ENCODE measurements around the gene DCDC2B. TPM values are rescaled to one million over a fixed set of nuclear protein-coding genes. Genes with fewer than 3 reads are reported as not detected.

Gene DCDC2B
- total and polyA plus RNA-seq, 2 of the 13 experiments (the other 11 are each of a cell fraction or from before 2014, with no cell fraction given): not detected

DNA sequence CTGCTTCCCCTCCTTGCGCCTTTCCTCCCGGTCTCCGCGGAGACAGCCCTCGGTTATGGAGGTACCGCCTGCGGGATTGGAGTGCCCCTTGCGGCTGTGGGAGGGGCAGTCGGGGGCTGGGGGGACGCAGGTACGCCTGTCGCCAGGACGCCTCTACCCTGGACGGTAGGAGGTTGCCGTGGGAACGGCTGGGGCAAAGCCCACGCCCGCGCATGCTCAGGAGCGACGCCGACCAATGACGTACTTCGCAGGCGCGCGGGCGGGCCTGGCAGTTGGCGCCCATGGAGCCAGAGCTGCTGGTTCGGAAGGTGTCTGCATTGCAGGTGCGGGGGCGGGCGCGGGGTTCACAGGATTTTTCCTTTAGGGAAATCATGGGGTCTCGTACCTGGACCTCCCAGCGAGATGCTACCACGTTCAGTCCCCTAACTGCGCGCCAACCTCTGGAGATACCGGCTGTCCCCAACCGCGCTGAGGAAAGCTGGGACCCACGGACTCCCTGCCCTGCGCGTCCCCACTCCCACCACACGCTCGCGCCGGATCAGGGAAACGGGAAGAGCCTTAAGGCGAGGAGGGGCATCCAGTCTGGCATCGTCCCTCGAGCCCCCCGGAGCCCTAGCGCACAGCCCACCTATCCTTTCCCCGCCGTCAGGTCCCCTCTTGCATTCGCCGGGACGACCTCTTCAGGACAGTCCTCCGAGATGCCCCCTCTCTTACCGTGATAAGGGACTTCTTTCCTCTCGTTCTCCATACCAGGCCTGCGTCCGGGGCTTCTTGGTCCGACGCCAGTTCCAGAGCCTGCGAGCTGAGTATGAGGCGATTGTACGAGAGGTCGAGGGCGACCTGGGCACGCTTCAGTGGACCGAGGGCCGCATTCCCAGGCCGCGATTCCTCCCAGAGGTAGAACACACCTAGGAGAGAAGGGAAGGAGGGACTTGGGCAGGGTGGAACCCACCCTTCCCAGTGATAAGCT is 3.2 kb upstream of the DCDC2B start, which contains the start of gene IQCC (continued):
- TF ChIP-seq TEAD3 (CRISPR knock-in tag; optimal IDR thresholded peaks at IDR 0.05; ENCODE audit: borderline replicate concordance): peak; percentile 53
- TF ChIP-seq PAX8 (CRISPR knock-in tag; IDR thresholded peaks at IDR 0.05; ENCODE audit: borderline replicate concordance): no peak
- TF ChIP-seq, protein P1, sequence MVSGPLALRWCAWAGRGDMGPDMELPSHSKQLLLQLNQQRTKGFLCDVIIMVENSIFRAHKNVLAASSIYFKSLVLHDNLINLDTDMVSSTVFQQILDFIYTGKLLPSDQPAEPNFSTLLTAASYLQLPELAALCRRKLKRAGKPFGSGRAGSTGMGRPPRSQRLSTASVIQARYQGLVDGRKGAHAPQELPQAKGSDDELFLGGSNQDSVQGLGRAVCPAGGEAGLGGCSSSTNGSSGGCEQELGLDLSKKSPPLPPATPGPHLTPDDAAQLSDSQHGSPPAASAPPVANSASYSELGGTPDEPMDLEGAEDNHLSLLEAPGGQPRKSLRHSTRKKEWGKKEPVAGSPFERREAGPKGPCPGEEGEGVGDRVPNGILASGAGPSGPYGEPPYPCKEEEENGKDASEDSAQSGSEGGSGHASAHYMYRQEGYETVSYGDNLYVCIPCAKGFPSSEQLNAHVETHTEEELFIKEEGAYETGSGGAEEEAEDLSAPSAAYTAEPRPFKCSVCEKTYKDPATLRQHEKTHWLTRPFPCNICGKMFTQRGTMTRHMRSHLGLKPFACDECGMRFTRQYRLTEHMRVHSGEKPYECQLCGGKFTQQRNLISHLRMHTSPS (CRISPR knock-in tag; IDR thresholded peaks at IDR 0.05; ENCODE audit: low read depth): no peak
- TF ChIP-seq PLRG1 (conservative IDR thresholded peaks at IDR 0.05): no peak
- peak; percentile 78; the same call in 1 of the 2 replicates for TF ChIP-seq E2F1 (CRISPR knock-in tag; IDR thresholded peaks at IDR 0.05)
- TF ChIP-seq ZNF569 (CRISPR knock-in tag; IDR thresholded peaks at IDR 0.05; ENCODE audit: borderline replicate concordance): no peak
- no peak for TF ChIP-seq SNAPC4 (CRISPR knock-in tag; IDR thresholded peaks at IDR 0.05)
- TF ChIP-seq KDM6A (CRISPR knock-in tag; IDR thresholded peaks at IDR 0.05; ENCODE audit: low read depth): no peak
- TF ChIP-seq ZNF296 (CRISPR knock-in tag; conservative IDR thresholded peaks at IDR 0.05): no peak
- TF ChIP-seq, protein P2, sequence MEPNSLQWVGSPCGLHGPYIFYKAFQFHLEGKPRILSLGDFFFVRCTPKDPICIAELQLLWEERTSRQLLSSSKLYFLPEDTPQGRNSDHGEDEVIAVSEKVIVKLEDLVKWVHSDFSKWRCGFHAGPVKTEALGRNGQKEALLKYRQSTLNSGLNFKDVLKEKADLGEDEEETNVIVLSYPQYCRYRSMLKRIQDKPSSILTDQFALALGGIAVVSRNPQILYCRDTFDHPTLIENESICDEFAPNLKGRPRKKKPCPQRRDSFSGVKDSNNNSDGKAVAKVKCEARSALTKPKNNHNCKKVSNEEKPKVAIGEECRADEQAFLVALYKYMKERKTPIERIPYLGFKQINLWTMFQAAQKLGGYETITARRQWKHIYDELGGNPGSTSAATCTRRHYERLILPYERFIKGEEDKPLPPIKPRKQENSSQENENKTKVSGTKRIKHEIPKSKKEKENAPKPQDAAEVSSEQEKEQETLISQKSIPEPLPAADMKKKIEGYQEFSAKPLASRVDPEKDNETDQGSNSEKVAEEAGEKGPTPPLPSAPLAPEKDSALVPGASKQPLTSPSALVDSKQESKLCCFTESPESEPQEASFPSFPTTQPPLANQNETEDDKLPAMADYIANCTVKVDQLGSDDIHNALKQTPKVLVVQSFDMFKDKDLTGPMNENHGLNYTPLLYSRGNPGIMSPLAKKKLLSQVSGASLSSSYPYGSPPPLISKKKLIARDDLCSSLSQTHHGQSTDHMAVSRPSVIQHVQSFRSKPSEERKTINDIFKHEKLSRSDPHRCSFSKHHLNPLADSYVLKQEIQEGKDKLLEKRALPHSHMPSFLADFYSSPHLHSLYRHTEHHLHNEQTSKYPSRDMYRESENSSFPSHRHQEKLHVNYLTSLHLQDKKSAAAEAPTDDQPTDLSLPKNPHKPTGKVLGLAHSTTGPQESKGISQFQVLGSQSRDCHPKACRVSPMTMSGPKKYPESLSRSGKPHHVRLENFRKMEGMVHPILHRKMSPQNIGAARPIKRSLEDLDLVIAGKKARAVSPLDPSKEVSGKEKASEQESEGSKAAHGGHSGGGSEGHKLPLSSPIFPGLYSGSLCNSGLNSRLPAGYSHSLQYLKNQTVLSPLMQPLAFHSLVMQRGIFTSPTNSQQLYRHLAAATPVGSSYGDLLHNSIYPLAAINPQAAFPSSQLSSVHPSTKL (CRISPR knock-in tag; IDR thresholded peaks at IDR 0.05): no peak
- no peak for TF ChIP-seq TCF12 (IDR thresholded peaks at IDR 0.05)
- no peak for TF ChIP-seq TCF12 (CRISPR knock-in tag; IDR thresholded peaks at IDR 0.05)
- no peak for TF ChIP-seq SOX6 (IDR thresholded peaks at IDR 0.05)
- no peak for TF ChIP-seq SOX6 (CRISPR knock-in tag; IDR thresholded peaks at IDR 0.05)
- TF ChIP-seq ZBTB20 (CRISPR knock-in tag; IDR thresholded peaks at IDR 0.05; ENCODE audit: borderline replicate concordance, low read depth): no peak
- 0 out of 2 replicates have a peak, but pooled peaks have one; percentile 19 for TF ChIP-seq ZNF253 (CRISPR knock-in tag; IDR thresholded peaks at IDR 0.05; ENCODE audit: borderline replicate concordance)
- peak; percentile 86 for TF ChIP-seq AKAP8 (CRISPR knock-in tag; IDR thresholded peaks at IDR 0.05)
